Endometrium (tissue), 2 donors: ENCODE measurements around the gene PACS1.

Source experiments
- FAIRE-seq: peaks from 2 replicates; lab custom pipeline; 2012; peaks lifted over from hg19 to GRCh38; lab: Jason Lieb, UNC
- donor health status: control.
- donor health status: control.

PACS1 gene

DNA sequence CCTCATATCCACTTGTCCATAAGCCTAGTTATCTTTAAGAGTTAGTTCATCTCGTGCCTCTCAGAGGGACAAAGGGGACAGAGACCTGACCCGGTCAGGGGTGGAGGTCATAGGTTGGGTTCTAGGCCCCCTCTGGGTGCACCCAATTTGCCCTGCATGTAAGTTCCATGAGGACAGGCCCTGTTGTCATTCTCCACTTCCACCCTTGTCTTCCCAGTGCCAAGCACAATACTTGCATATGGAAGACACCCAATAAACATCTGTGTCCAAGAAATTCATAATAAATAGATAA is 220.2 kb downstream of the PACS1 start:
- FAIRE-seq: no peak

DNA sequence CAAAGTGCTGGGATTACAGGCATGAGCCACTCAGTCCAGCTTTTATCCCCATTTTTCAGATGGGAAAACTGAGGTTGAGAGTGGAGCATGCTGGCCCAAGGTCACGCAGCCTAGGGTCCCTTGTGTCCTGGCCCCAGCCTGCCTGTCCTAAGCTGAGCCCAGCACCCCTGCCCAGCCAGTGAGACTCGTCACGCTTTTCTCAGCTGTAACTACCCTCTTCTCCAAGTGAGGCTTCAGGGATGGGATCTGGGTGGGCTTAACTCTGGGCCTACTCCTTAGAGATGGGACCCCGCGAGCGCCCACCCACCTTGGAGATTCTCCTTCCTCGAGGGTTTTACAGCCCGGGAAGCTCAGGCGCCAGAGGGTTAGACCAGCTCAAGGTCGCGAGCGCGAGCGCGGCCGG is 221.2 kb downstream of the PACS1 start:
- no peak for FAIRE-seq

GRCh38 chr11:66291706-66292542 is 221.9 kb downstream of the PACS1 start, which contains the start of gene TMEM151A:
TMEM151A (plus strand) TSS chr11:66291894; CDS start chr11:66292014, 120 bp downstream.
- FAIRE-seq: no peak

DNA sequence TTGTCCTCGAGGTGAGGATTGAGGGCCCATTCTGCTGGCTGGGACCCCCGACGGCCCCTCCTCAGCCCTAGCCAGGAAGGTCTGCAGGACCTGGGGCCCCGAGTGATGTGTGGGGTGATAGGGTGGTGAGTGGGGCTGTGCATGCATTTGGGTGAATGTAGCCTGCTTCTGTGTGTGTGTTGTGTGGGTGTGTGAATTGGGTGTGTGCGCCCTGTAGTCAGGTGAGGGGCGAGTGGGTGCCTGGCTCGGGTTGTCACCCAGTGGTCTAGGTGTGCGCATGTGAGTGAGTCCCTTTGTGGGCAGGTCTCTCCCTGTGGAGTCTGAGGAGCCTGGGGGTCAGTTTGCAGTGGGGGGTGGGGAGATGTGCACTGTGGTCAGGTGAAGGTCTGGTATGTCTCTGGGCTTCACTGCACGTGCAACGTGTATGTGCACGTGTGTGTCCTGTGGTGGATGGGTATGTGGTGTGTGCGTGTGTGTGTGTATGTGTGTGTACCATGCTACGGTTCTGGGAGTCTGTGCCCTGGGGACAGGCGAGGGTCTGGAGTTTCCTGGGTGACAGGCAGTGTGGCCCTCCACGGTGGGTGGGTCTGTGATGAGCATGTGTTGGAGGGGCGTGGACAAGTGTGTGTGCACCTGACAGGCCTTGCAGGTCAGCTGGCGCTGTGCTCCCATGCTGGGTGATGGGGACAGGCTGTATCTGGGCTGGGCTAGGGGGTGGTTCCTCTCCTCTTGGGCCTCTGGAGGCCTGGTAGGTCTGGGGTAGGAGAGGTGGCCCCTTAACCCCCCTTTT is 222.7 kb downstream of the PACS1 start:
- FAIRE-seq: no peak

GRCh38 chr11:66293352-66293751 is 223.3 kb downstream of the PACS1 start:
- FAIRE-seq: no peak

- no peak for FAIRE-seq
Observed at GRCh38 chr11:66293777-66294625, 223.9 kb downstream of the PACS1 start.
